IMR-90 (cell line): ENCODE measurements around the gene LRRC34.

Experiments used
- CEBPB ChIP-seq: IDR thresholded peaks from 2 replicates; pipeline ENCODE4 v1.6.1; 2012; ENCODE audit warnings: low read depth, low read length, improper control_type of control experiment
- CHD1 ChIP-seq: IDR thresholded peaks from 2 replicates; pipeline ENCODE4 v1.6.1; 2012; ENCODE audit warnings: low read depth, low read length, improper control_type of control experiment
- CTCF ChIP-seq: conservative IDR thresholded peaks from 2 replicates; pipeline ENCODE4 v1.5.1; 2012; ENCODE audit warnings: mild to moderate bottlenecking, low read depth, low read length, improper control_type of control experiment
- MAZ ChIP-seq: IDR thresholded peaks from 2 replicates; pipeline ENCODE4 v1.6.1; 2012; ENCODE audit warnings: low read depth, mild to moderate bottlenecking, low read length, improper control_type of control experiment, moderate library complexity, borderline replicate concordance
- POLR2A ChIP-seq: IDR thresholded peaks from 2 replicates; pipeline ENCODE4 v1.6.1; 2012; ENCODE audit warnings: mild to moderate bottlenecking, low read depth, low read length
- SMC3 ChIP-seq: fragments of 150-350 bp; IDR thresholded peaks from 2 replicates; pipeline ENCODE4 v1.6.1; 2016; ENCODE audit warnings: low read depth, mild to moderate bottlenecking, antibody characterized with exemption, low read length, moderate library complexity

GRCh38 chr3:169827712-169828111 lies 15.0 kb upstream of the LRRC34 start:
- TF ChIP-seq CTCF (no peak), POLR2A (no peak), CHD1 (no peak), SMC3 (no peak), CEBPB (no peak), MAZ (no peak)
